ENCODE measurements around the gene KCTD19.

Gene KCTD19

GRCh38 chr16:67317853-67318252 lies 8.7 kb downstream of the KCTD19 start:
- no peak for DNase-seq (ENCODE audit: low spot score)

DNA sequence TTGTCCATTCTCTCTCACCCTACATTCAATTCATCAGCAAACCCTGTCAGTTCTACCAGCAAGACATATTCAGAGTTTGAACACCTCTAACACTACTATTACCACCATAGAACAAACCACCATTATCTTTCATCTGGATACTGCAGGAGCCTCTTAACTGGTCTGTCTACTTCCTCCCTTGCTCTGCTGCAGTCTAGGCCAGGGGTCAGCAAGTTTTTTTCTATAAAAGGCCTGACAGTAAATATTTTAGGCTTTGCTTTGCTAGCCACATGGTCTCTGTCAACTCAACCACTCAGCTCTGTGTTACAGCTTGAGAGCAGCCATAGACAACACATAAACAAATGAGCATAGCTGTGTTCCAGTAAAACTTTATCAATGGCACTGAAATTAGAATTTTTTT lies 13.8 kb downstream of the KCTD19 start:
- no peak for DNase-seq (ENCODE audit: low spot score)

GRCh38 chr16:67311607-67312488 lies 14.7 kb downstream of the KCTD19 start:
- DNase-seq (ENCODE audit: low spot score): peak; percentile 93

GRCh38 chr16:67310561-67310960 lies 16.0 kb downstream of the KCTD19 start:
- no peak for DNase-seq (ENCODE audit: low spot score)

DNA sequence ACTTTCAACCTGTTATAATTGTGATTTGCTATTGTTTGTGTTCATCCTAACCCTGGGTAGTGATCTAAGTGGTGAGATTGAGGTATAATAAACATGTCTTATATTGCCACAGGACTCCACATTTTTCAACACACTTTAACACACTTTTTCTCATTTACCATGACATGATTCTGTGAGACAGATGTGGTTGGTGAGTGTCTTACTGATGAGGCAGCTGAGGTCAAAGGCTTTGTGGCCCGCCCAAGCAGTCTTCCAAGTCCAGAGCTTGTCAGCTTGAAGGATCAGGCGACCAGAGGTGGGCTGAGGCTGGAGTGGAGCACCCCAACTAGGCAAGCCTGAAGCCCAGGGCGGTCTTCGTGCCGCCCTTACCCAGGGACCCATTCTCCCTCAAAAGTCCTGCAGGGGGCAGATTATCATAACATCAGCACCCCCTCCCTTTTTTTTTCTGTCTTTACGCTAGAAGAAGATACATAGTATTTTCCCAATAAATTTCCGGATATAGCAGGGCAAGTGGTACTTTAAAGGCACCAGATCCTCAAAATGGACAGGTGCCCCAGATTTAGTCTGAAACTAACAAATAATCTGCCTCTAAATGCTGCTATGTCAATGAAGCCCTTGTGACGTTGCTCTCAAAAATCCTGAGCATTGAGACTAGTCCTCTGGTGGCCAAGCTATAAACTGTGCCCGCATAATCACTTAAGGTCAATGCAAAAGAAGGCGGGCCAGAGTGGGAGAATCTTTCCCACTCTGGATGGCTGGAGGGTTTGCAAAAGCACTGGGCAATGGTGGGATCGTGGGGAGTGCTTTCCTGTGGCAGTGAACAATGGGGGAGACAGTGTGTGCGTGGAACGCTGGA lies 21.1 kb downstream of the KCTD19 start:
- DNase-seq (ENCODE audit: low spot score): no peak

DNA sequence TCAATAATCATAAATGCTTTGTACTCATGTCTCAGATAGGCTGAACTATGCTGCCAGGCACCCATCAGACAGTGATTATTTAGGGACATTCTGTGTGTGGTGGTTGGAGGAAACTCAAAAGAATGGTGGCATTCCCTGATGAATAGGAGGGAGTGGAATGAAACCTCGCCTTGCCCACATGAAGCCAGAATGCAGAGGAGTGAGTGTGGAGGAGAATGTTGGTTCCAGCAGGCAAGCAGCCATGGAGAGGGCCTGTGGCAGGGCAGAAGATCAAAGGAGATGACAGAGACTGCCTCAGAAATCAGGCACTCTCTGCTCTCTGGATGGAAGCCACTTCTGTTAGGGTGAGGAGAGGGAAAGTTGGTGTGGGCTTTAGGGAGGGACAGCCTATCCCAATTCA lies 22.5 kb downstream of the KCTD19 start:
- no peak for DNase-seq (ENCODE audit: low spot score)

DNA sequence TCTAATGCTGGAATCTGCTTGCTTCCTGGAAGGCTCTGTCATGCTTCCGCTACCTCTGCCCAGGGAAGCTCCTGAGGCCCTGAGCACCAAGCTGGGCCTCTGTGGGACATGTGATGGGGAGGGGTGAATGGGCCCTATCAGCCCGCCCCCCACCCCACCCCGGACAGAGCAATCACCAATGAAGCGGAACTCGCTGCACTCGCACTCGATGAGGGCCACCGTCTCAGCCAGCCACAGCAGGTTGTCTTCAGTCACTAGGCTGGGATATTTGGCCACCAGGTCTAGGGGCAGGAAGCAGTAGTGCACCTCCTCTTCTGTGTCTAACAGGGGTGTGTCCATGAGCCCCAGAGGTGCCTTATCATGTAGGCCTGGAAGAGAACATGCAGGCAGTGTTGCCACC lies 23.6 kb downstream of the KCTD19 start:
- DNase-seq (ENCODE audit: low spot score): no peak

- no peak for DNase-seq (ENCODE audit: low spot score)
Observed at GRCh38 chr16:67302076-67302475, 24.5 kb downstream of the KCTD19 start.

- no peak for DNase-seq (ENCODE audit: low spot score)
Observed at GRCh38 chr16:67301080-67301782, 25.3 kb downstream of the KCTD19 start.

DNA sequence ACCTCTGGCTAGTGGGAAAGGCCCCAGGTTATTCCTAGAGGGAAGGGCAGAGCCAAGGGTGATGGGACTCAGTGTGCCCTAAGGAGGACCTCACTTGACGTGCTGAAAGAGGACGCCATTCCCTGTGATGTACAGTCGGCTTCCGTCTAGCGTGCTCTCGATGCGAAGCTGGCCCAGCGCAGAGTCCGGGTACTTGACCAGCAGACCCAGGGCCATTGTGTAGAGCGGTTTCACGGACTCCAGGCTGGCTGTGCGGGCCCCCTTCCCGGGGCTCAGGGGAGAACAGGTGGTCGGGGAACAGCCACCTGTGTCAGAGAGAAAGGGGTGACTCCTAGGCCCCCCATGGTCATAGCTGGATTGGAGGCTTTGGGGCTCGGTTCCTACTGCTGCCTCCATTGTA lies 27.3 kb downstream of the KCTD19 start:
- no peak for DNase-seq (ENCODE audit: low spot score)

DNA sequence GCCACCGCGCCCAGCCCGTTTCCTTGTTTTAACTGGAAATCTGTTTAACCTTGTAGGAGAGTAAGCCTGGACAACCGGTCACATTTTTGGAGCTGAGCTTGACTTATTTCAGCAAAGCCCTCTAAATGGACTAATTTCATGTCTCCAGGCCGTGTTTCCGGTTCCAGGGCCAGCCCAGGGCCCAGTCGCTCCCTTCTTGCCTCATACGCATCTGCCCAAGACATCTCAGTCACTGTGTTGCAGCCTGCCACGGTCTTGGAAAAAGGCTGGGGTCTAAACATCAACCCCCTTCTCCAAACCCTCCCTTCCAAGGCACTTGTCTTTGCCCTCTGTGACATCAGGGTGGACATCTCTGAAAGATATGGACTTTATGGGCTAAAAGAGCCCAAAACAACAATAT lies 28.3 kb downstream of the KCTD19 start:
- DNase-seq (ENCODE audit: low spot score): no peak

DNA sequence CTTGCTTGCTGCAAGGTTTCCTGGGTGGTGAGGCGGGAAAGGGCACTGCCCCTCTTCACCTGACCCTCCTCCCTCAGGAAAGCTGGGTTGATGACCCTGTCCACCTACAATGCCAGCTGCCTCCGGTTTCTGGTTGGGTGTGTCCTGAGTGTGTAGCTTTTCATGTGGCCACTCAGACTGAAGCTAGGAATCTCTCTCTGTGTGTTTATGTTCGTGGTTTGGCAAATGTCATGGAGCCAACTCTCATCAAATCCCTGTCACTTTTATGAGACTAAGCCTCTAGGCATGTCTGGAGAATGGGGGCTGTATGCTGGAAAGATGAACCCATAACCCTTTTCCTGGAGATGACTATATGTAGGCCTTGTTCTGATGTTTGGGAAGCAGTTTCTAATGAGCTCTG lies 30.1 kb downstream of the KCTD19 start:
- DNase-seq (ENCODE audit: low spot score): peak; percentile 79

GRCh38 chr16:67294938-67295361 lies 31.6 kb downstream of the KCTD19 start:
- peak; percentile 48 for DNase-seq (ENCODE audit: low spot score)

GRCh38 chr16:67294171-67294757 lies 32.3 kb downstream of the KCTD19 start:
- DNase-seq (ENCODE audit: low spot score): no peak

DNA sequence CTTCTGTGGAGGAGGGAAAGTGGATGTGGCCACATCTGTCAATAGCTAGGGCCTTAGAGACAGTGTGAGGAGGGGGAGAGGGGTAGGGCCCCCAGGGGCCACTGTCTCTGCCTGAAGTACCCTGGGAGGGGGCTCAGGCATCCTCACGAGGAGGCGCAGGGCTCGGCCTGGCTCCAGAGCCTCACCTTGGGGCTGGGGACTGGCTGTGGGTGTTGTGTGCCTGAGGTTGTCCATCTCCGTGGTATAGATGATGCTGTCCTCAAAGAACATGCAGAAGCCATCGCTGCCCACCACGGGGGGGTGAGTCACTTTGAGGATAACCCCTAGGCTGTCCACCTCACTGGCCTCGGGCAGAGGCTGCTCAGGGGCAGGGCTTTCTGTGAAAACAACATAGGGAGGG lies 35.1 kb downstream of the KCTD19 start:
- DNase-seq (ENCODE audit: low spot score): no peak

- no peak for DNase-seq (ENCODE audit: low spot score)
Observed at GRCh38 chr16:67287960-67288359, 38.6 kb downstream of the KCTD19 start.

DNA sequence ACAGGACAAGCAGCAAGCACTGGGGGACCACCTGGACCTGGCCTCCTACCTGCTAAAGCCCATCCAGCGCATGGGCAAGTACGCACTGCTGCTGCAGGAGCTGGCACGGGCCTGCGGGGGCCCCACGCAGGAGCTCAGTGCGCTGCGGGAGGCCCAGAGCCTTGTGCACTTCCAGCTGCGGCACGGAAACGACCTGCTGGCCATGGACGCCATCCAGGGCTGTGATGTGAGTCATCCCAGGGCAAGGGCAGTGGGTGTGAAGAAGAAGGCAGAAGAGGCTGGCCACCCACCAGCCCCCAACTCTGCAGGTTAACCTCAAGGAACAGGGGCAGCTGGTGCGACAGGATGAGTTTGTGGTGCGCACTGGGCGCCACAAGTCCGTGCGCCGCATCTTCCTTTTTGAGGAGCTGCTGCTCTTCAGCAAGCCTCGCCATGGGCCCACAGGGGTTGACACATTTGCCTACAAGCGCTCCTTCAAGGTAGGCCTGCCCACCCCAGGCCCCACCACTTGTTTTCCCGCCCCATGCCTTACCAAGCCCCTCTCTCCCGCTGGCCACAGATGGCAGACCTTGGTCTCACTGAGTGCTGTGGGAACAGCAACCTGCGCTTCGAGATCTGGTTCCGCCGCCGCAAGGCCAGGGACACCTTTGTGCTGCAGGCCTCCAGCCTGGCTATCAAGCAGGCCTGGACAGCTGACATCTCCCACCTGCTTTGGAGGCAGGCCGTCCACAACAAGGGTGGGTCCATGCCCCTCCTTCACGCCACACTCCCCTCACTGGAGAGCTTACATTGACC lies 39.9 kb downstream of the KCTD19 start:
- no peak for DNase-seq (ENCODE audit: low spot score)

- peak; percentile 57 for DNase-seq (ENCODE audit: low spot score)
Observed at GRCh38 chr16:67284699-67285646, 41.6 kb downstream of the KCTD19 start.

GRCh38 chr16:67283826-67284555 lies 42.5 kb downstream of the KCTD19 start:
- DNase-seq (ENCODE audit: low spot score): no peak
